OCI-M2 (cell line): Measurements from ENCODE around the gene SHBG.
"Not testable (repeated sequence)": the region's sequence is repeated elsewhere in the genome, so short reads cannot be mapped to it uniquely, and the experiment has no call there.

ENCODE experiments used
- DNase-seq: peaks from one replicate; lab custom pipeline; 2025; ENCODE audit not compliant: unreplicated experiment; lab: John Stamatoyannopoulos, UW

The SHBG gene, protein sequence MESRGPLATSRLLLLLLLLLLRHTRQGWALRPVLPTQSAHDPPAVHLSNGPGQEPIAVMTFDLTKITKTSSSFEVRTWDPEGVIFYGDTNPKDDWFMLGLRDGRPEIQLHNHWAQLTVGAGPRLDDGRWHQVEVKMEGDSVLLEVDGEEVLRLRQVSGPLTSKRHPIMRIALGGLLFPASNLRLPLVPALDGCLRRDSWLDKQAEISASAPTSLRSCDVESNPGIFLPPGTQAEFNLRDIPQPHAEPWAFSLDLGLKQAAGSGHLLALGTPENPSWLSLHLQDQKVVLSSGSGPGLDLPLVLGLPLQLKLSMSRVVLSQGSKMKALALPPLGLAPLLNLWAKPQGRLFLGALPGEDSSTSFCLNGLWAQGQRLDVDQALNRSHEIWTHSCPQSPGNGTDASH

DNA sequence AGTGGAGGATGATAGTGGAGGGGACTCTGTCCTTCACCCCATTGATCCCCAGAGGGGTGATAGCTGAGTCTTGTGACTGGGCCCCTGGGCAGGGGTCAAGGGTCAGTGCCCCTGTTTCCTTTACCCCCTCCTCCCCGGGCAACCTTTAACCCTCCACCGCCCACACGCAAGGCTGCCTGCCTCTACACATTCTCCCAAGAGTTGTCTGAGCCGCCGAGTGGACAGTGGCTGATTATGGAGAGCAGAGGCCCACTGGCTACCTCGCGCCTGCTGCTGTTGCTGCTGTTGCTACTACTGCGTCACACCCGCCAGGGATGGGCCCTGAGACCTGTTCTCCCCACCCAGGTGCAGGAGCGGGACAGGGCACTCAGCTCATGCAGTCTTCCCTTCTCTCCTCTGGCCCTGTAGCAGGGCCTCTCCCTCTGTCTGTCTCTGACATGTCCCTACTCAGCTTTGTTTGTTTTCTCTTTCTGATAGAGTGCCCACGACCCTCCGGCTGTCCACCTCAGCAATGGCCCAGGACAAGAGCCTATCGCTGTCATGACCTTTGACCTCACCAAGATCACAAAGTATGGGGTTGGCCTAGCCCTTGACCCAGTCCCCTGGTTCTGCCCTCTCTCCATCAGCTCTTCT, at the start of gene SHBG:
TSS of gene SHBG (plus strand) at position 197 of the 633 bp plus-strand sequence. CDS start at position 235, 38 bp downstream.
- DNase-seq = no peak

DNA sequence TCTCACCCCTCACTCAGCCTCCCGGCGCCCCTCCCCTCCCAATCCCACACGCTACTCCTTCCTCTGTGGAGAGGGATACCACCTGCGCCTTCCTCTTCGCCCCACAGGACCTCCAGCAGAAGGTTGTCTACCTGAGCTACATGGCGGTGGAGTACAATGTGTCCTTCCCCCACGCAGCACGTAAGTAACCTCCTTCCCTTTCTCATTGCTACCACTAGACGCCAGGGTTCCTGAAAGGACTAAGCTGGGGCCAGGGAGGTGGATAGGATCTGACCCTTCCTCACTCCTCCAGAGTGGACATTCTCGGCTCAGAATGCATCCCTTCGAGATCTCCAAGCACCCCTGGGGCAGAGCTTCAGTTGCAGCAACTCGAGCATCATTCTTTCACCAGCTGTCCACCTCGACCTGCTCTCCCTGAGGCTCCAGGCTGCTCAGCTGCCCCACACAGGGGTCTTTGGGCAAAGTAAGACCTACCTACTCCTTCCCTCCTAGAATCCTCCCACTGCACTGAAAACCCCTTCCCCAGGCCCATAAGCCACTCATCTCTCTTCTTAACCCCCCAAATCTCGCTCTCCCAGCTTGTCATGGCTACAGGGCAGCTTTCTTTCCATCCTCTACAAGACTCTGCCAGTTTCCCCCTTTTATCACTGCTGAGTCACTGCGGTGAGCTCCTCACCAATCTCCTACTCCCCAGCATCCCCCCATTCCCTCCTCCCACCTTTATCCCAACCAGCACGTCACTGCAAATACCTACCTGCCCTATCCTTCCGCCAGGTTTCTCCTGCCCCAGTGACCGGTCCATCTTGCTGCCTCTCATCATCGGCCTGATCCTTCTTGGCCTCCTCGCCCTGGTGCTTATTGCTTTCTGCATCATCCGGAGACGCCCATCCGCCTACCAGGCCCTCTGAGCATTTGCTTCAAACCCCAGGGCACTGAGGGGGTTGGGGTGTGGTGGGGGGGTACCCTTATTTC, 49.0 kb upstream of the SHBG start:
- DNase-seq = no peak

DNA sequence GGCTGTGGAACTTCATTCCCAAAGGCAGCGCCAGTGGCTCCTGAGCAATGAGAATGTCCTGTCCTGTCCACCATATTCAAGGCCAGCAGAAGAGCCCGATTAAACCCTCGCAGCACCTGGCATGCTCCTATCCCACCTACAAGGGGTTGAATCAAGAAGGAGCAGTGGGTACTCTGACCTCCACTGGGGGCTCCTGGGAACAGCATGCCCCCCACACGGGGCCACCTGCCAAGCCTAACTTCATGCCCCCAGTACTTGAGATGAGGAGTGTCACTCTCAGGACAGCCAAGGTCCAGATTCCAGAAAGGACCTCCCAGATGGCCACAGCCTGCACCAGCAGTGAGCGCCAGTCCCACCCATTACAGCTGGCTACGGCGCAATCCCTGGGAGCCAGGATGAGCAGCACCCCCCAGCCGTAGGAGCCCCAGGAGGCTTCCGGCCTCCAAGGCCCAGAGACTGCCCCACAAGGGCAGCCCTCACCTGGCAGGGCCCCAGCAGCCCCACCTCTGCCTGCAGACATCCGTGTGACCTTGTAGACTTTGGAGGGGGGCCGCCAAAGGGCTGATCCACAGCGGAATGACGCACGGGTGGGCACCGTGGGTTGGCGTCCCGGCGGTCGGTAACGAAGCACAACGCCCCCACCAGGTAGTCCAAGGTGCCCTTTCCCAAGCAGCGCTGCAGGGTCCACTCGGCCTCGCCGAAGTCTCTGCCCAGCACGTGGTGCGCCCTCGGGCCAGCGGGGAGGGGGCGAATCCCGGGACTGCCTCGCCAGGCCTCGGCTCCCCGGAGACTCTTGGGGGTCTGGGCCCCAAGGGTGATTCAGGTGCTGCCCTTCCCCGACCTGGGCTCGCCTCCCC, 47.3 kb upstream of the SHBG start:
- DNase-seq = no peak

DNA sequence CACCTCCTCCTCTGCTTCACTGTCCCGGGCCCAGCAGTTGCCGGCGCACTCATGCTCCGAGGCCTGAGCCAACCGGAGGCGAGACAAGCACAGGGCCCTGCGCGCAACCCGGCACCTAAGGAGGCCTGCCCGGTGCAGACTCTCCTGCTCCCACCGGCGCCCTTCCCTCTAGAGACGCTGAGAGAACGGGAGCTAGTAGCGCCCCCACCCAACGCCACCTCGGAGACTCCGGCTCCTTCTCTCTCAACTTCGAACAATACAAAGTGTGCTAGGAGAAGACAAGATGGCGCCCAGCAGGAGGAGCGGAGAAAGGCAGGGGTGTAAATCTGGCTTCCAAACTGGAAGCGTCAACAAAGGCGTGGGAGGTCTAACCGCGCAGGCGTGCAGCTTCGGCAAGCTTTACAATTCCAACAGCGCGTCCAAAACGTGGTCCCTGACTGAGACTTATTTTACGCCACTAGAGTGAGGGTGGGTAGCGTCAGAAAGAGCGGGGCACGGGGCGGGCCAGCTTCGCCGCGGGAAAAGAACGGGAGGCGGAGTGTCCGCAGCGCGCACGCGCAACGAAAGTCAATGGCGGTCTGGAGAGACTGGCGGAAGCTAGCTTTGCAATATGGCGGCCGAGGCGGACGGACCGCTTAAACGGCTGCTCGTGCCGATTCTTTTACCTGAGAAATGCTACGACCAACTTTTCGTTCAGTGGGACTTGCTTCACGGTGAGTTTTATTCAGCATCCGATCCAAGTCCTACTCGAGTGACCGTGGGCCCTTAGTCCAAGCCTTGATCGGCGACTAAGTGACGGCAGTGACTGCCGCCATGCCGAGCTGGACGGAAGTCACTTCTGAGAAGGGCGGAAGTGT, 46.5 kb upstream of the SHBG start, which contains the start of gene MPDU1:
TSS of gene MPDU1 (plus strand) at position 600 of the 857 bp plus-strand sequence. CDS start at position 611, 11 bp downstream.
- peak; percentile 91 for DNase-seq

DNA sequence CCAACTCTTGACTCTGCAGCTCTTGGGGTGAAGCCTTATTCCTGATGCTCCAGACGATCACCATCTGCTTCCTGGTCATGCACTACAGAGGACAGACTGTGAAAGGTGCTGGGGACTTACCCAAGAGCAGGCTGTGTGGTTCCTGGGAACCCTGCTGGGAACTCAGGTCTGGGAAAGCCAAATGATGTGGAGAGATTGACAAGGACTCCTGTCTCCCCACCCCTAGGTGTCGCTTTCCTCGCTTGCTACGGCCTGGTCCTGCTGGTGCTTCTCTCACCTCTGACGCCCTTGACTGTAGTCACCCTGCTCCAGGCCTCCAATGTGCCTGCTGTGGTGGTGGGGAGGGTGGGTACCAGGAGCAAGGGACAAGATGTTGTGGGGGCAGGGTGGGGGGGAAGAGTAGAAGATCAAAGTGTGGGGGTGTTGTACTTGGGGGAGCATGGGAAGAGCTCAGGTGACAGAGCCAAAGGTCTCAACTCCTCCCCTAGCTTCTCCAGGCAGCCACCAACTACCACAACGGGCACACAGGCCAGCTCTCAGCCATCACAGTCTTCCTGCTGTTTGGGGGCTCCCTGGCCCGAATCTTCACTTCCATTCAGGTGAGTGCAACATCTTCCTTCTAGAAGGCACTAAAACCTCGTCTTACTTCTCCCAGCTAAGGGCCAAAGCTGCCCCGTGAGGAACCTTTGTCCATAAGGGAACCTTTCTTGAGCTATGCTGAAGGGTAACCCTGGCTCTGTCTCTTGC, 43.1 kb upstream of the SHBG start:
- DNase-seq = no peak

DNA sequence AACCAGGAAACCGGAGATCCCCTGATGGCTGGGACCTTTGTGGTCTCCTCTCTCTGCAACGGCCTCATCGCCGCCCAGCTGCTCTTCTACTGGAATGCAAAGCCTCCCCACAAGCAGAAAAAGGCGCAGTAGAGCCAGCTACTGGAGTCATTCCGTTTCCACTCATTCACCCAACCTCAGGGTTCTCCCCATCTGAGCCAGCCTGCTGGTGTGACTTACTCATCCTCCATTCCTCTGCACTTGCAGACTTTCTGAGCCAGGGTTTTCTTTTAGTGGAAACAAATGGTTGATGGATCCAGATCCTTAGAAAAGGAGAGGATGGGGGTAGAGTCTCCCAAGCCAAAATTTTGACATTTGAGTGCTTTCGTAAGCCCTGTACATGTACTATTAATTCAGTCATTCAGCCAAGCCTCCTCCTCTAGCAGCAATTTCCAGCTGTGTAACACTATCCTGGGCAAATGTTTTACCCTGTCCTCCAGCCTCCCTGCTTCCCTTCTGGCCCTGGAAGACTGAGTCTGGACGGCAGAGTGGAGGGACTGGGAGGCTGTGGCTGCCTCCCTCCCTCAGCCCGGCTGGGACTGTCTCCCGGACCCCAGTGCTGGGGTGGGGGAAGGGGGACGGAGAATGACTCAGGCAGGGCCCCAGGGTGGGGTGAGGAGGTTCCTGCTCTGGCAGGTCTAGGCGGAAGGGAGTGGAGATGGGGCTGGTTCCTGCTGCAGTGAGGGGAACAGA, 42.3 kb upstream of the SHBG start:
- no peak for DNase-seq

DNA sequence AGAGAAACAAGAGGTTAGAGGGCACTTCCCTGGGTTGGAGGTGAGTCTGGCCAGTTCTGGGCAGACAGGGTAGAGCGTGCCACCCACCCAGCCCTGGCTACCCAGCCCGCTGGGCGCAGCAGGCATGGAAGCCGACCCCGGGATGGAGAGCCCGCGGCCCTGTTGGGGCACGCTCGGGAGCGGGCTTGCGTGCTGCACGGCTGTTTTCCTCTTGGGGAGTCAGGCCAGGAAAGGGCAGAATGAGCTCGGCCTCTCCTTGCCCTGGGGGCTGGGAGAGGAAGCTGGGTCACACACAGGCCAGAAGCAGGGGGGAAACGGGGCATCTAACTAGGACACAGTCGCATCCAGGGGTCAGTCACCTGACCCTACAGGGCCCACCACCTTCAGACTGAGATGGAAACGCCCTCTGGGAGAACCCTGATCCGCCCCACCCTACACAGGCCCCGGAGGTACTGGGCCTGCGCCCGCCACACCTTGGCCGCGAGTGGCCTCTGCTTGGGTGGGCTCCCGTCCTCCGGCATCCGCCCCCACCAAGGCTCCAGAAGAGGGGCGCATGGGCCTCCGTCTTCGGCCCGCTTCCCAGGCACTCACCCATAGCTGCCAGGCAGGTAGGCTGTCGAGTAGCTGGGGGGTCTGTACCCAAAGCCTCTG, 41.3 kb upstream of the SHBG start:
- no peak for DNase-seq

DNA sequence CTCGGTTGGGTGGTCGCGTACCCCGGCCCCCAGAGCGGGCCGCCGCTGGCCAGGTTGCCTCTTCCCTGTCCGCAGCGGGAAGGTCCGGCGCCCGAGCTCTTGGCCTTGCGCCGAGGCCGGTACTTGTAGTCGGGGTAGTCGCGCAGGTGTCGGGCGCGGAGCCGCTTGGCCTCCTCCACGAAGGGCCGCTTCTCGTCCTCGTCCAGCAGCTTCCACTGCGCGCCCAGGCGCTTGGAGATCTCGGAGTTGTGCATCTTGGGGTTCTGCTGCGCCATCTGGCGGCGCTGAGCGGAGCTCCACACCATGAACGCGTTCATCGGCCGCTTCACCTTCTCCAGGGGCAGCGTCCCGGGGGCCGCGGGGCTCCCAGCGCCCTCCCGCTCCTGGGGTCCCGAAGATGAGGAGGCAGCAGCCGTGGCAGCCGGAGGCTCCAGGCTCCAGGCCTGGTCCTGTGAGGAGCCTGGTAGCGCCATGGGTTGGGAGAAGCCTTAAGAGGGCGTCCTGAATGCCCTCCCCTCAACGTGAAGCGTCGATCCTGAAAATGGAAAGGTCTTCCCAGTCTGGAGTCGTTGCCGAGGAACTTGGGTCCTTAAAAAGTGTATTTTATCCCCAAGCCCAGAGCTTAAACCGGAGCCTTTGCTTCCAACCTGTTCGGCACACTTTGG, 40.6 kb upstream of the SHBG start:
- DNase-seq = no peak

DNA sequence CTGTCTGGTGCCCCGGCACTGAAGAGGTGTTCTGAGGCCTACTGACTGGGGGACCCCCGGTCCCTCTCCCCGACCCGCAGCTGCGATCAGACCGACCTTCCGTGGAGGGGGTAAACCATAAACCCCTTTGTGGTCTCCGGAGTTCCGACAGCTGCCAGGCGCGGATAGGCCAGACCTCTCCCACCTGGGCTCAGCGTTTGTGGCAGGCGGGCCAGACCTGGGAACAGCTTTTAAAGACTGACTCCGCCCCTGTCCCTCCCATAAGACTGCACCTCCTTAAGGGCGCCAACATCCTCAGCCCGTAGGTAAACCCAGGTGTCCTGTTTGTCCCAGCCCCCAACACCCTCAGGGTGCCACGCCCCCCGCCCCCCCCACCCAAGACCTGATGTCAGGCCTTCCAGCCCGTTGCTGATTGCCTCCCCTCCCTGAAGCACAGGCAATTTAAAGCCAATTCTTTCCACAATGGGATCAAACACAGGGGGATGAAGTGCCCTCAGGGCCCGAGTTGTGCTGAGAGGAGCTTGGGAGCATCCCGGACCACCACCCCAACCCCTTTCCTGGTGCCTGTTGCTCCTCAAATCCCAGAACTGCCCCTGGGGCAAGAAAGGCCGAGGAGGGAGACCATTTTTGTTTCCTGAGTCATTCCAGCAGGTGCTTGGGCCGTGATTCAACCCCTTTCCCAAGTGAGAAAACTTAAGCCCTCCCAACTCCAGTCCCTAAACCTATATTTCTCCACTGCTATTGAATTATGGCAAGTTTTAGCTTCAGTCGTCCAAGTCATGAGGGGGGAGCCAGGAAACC, 39.8 kb upstream of the SHBG start, which contains the start of gene SOX15:
TSS of gene SOX15 (minus strand) at position 204 of the 801 bp plus-strand sequence. CDS start 418 bp downstream, outside the sequence.
- no peak for DNase-seq

DNA sequence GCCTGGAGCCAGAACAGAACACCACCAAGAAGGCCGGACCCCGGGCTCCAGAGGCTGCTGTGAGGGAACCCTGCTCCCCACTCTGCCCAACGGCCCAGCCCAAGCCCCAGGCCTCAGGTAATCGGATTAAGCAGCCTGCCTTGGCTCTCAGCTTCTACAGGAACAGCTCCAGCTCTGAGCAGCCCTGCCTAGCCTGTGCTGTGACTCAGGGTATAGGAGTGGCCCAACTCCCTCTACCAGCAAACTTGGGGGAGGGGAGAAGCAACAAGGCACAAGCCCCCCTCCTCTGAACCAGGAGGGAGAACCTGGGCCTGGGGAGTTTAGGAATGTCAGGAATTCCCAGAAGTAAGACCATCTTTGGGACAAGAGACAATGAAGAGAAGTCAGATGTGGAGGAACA, 39.2 kb upstream of the SHBG start:
- no peak for DNase-seq

DNA sequence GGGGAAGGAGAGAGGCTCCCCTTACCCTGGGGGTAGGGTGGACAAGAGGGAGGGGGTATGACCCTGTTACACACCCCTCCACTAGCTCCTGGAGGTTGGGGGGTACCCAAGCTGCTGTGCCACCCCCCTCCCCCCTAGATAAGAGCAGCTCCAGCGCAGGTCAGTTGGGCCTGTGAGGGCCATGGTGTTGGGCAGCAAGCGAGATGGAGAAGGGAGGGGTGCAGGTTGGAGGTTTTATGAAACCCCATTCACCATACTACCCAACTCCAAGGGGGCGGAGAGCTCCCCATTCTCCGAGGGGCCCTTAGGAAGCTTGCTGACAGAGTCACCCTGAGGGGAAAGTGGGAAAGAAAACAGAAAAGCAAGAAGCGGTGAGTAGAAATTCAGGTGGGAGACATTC, 38.3 kb upstream of the SHBG start:
- DNase-seq = no peak

DNA sequence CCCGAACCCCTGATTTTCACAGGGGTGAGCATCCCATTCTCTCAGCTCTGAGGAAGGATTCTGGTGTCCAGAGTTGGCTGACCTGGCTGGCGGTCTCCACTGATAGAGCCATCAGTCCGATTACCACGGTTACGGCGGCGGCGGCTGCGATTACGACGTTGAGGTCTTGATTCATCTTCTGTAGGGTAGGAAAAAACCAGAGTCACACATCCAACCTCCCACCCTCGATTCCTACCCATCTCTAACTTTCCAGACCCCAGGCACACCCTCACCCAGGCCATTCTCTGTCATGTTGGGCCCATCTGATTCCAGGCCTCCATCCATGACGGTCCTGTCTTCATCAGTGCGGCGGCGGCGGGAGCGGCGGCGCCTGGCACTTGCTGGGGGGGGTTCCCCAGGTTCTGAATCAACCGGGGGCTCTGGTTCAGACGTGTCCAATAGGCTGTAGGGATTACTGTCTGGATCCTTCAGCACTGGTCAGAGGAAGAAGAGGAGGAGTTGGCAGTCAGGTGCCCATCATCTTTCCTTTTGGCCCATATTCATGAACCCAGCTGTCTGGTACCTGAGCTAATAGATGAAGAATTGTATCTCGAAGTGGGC, 37.4 kb upstream of the SHBG start:
- DNase-seq = no peak

DNA sequence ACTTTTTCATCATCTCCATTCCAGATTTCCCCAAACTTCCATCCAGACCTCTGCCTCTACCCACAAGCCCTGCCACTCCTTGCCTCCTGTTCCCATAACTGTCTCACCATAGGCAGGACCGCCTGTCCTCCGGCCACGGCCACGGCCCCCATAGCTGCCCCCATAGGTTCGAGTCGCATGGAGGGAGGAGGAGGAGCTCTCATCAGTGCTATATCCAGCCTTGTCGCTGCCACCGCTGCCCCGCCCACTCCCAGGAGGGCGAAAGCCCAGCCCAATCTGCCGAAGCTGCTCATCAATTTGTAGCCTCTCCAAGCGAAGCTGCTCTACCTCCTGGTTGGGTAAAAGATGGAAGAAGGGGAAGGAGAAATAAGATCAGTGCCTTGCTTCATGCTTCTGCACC, 36.6 kb upstream of the SHBG start:
- no peak for DNase-seq

DNA sequence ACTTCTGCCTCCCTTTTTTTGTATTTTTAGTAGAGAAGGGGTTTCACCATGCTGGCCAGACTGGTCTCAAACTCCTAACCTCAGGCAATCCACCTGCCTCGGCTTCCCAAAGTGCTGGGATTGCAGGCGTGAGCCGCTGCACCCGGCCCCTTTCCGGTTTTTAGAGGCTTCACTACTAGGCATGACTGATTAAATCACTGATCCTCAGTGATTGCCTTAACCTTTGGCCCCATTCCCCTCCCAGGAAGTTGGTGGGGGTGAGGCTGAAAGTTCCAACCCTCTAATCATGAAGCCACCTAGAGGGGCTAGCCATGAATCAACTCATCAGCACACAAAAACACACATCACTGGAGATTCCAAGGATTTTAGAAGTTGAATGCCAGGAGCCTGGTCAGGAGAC, 32.4 kb upstream of the SHBG start:
- not testable (repeated sequence) for DNase-seq

DNA sequence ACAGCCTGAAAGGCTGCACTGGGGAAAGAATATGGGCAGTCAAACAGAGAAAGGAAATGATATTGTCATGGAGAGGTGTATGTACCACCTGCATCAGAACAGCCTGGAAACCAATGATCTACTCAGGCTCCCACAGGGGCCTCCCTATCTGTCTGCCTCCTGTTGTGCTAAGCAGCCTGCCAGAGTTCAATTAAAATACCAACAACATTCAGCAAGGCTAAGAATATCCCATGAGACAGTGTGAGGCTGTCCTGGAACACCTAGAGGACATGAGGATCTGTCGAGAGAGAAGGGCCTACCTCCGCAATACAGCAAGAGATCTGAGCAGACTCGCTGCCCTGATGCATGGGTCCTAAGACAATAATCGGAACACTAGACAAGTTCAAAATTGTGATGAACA, 23.7 kb upstream of the SHBG start:
- DNase-seq = no peak

DNA sequence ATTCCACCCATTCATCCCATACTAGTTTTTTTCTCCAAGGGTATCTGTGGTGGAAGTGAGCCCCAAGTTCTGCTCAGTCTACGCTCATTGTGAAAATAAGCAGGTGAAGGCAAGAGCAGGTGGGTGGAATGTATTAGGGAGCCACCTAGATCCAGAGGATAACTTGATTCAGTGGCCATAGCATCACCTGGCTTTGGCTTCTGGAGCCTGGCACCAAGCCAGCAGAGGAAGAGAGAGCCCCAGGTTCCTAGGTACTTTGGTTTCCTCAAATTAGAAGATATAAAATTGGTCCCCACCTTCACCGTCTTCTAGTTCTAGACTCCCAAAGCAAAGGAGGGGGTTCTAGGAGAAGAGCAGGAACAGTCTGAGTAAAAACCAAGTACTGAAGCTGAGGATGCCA, 19.3 kb upstream of the SHBG start:
- DNase-seq = no peak
